NCI-H345 treated with DMSO at 0.1 percent for 48 hours (cell line): Measurements from ENCODE around the gene ITGA4.

Experiments used
- DNase-seq: peaks from one replicate; lab custom pipeline; 2025; ENCODE audit not compliant: unreplicated experiment; lab: John Stamatoyannopoulos, UW

ITGA4 gene

DNA sequence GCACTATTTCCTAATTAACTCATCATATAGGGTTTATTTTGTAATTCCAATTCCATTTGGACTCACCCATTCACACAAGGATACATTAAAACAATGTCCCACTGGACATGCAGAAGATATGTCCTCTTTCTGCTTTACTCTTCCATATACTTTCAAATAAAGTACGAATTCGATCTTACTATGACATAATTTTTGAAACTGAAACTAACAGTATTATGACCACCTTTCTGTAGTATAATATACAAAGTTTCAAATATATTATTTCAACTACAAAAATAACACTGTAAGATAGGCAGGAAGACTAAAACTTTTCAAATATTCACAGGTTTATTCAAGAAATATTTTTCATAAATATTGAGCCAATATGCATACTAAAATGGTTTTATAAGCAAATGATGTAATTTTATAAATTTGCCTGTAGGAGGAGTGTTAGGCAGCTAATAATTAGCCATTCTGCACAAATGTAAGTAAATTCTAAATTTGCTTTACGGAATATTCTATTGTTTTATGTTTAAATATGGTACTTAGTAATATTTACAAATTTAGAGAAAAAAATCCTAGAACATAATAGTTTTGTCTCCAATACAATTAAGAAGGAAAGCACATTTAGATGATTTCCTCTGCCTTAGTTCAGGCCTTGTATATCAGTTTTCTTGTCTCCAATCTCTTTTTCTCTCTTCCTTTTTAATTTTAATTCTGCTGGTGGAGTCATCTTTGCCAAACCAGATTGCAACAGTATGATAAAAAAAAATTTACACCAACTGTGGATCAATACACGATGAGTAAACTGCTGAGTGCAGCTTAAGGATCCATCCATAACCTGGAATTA lies 113.9 kb downstream of the ITGA4 start:
- no peak for DNase-seq

DNA sequence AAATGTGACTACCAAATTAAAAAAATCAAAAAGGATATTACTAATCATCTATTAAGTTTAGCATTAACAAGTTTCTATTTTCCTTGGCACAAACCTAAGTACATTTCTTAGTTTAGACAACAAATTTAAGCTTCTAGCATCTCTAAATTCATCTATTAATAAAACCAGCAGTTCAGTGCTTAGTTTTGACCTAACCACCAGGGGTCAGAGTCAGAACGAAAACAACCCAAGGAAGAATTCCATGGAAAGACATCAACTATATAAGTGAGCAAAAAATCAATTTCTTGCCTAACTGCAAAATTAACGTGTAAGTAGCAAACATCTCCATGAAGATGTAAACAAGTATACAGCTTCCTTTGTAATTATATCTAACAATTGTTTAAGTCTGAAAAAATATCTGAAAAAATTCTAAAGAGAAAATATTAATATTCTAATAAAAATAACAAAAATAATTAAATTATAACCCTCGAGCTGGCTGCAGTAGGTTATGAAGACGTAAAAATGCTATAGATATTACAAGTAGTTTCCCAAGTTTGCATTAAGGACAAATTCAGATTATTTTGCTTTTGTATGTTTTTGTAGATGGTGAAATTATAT lies 116.1 kb downstream of the ITGA4 start:
- DNase-seq, result peak; percentile 45

DNA sequence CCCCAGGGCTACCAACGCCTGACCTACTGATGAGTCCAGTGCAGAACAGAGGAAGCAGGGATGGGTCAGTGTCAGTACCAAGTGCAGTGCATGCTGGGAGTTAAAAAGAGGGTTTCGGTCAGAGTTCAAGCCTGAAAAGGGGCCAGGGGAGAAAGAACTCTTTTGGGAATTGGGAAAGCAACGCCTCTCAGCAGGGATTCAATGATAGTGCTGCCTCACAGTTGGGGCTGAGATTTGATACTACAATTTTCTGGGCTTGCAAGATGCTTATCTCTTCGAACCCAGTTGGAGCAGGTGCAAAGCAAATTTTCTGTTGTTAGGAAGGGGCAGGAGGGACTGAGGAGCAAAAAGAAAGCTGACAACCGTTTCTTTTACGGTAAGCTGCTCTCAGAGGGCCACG lies 117.1 kb downstream of the ITGA4 start:
- DNase-seq, result peak; percentile 75

DNA sequence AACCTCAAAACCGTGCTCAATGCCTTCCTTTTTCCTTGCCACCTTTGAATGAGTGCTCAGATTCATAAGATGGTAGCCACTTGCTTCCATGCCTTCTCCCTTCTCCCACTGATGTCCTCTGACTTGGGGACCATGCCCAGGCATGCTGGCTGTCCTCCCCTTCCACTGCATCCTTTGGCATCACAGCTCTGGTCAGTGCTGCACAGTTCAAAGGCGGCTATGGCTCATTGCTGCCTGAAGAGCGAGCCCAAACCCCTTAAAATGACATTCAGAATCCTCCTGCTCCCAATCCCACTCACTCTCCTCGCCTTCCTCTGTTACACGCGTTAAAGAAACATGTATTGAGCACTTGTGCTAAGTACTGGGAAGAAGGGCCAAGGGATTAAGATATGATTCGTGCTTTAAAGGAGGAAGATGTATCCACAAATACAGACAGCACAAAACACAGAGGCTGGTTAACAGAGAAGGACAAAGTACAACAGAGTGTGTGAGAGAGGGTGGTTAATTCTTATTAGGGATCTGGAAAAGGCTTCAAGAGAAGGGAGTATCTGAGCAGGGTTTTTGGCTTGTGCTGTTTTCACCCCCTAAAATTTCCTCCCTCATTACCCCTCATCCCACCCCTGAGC lies 118.0 kb downstream of the ITGA4 start:
- no peak for DNase-seq

DNA sequence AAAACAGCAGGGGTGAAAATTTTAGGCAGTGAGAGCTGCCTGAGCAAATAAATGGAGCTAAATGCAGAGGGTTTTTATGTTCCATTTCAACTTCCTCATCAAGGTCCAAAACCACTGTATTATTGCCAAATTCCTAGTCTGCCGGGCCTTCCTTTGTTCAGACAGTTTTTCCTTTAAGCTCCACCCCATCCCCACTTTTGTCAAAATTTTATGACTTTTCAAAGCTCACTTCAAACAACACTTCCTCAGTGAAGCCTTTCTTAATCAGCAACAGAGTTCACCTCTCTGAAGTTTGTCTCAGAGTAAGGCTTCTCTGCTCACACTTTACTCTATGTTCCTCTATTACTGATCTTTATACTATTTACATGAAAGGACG lies 118.5 kb downstream of the ITGA4 start:
- DNase-seq, result no peak

GRCh38 chr2:181576431-181576830 lies 119.2 kb downstream of the ITGA4 start:
- DNase-seq, result no peak

DNA sequence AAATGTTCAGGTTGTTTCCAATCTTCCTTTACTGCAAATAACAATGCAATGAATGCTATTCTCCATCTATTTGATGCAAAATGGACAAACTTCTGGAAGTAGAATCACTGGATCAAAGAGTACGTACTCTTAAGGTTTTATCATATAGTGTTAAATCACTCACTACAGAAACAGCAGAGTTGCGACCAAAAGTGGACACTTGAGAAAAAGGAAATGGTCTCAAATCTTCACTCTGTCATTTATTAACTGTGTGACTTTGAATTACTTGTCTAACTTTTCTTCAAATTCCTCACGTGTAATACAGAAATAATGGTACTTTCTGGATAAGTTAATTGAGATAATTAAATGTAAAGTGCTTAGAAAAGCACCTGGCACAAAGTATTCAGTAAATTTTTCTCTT lies 121.6 kb downstream of the ITGA4 start:
- DNase-seq, result no peak

GRCh38 chr2:181581534-181581933 lies 124.3 kb downstream of the ITGA4 start:
- no peak for DNase-seq

- no peak for DNase-seq
These were observed 128.5 kb downstream of the ITGA4 start for GRCh38 chr2:181585732-181586131.
